Hepatocyte (in vitro differentiated cells): ENCODE data around the gene UVRAG.

Experiments used
- EZH2 ChIP-seq: fragments of 200-600 bp; sonication (generic); IDR thresholded peaks from 2 replicates; pipeline ENCODE4 v1.6.1; 2016; ENCODE audit warnings: antibody characterized with exemption, mild to moderate bottlenecking, borderline replicate concordance
- TF ChIP-seq, protein P1 (sequence below): fragments of 200-600 bp; sonication (generic); IDR thresholded peaks from 2 replicates; pipeline ENCODE4 v1.5.1; 2016; ENCODE audit warnings: antibody characterized with exemption, mild to moderate bottlenecking; ENCODE audit not compliant: poor library complexity

DNA sequence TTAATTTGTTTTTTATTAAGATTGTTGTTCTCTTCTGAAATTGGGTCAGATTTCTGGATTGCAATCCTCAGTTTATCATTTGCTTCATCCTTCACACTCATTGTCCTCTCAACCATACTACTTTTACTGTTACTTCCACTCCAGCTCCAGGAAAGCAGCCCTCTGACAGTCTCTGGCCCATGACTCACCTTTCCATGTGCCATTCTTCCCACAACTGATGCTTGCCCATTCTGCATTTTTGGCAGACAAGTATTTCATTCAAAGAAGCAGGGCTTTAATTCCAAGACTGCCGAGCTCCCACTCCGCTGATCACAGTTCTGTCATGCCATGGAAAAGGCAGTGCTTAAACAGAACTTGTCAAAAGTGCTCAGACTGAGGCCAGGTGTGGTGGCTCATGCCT is 252.1 kb downstream of the UVRAG start:
- TF ChIP-seq, protein P1, sequence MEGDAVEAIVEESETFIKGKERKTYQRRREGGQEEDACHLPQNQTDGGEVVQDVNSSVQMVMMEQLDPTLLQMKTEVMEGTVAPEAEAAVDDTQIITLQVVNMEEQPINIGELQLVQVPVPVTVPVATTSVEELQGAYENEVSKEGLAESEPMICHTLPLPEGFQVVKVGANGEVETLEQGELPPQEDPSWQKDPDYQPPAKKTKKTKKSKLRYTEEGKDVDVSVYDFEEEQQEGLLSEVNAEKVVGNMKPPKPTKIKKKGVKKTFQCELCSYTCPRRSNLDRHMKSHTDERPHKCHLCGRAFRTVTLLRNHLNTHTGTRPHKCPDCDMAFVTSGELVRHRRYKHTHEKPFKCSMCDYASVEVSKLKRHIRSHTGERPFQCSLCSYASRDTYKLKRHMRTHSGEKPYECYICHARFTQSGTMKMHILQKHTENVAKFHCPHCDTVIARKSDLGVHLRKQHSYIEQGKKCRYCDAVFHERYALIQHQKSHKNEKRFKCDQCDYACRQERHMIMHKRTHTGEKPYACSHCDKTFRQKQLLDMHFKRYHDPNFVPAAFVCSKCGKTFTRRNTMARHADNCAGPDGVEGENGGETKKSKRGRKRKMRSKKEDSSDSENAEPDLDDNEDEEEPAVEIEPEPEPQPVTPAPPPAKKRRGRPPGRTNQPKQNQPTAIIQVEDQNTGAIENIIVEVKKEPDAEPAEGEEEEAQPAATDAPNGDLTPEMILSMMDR: no peak
- TF ChIP-seq EZH2: no peak
